B cell (primary cell): ENCODE data around the gene FLVCR1. TPM values are rescaled to one million over a fixed set of nuclear protein-coding genes. Genes with fewer than 3 reads are reported as not detected.
"Not testable (repeated sequence)": the region's sequence is repeated elsewhere in the genome, so short reads cannot be mapped to it uniquely, and the experiment has no call there.

Source experiments
- ATAC-seq: fragments of 200-7000 bp; cut with Tn5 transposase; one replicate; pipeline ENCODE4 v1.10.0; 2021; ENCODE audit warnings: low read depth, mild to moderate bottlenecking, moderate number of reproducible peaks, moderate library complexity
- CTCF ChIA-PET: fragments of 350-600 bp; sonication (Branson Sonifier 250); formaldehyde crosslinking; loops from one replicate; lab custom pipeline; 2021; ENCODE audit warnings: antibody characterized with exemption, inconsistent platforms; lab: Charles Lee
- POLR2A ChIA-PET: fragments of 350-600 bp; sonication (Branson Sonifier 250); formaldehyde crosslinking; loops from one replicate; lab custom pipeline; 2021; ENCODE audit warnings: antibody characterized with exemption; lab: Charles Lee
- DNase-seq: peaks from one replicate; pipeline ENCODE4 v3.0.0; 2013
- H2AFZ ChIP-seq: 2 replicates; pipeline ENCODE4 v1.6.1; 2012; ENCODE audit warnings: mild to moderate bottlenecking, low read depth, low read length; ENCODE audit not compliant: insufficient read depth, poor library complexity, severe bottlenecking
- H3K27ac ChIP-seq, 2 donors: 1 replicate in 1 of 2; 2 replicates in 1 of 2; pipeline ENCODE4 v1.5.1; 2012 to 2013; ENCODE audit warnings: low read length in 2 of 2, mild to moderate bottlenecking in 2 of 2, moderate library complexity in 1 of 2
- H3K27me3 ChIP-seq, 4 experiments: fragments of 200-600 bp in 1 of 4; sonication (generic) in 1 of 4; replicated peaks in 1 of 4; 1 replicate in 2 of 4; 2 replicates in 2 of 4; pipeline versions ENCODE4 v1.6.1 to v1.7.0; 2013 to 2016; ENCODE audit warnings: low read length in 3 of 4, mild to moderate bottlenecking in 2 of 4, mixed read lengths in 1 of 4, moderate library complexity in 1 of 4; ENCODE audit not compliant: insufficient read depth in 4 of 4, control insufficient read depth in 3 of 4; ENCODE audit errors: control extremely low read depth in 1 of 4
- H3K36me3 ChIP-seq, 2 experiments: replicated peaks in 1 of 2; 1 replicate in 1 of 2; 2 replicates in 1 of 2; pipeline versions ENCODE4 v1.6.1 to v1.7.1; 2013; ENCODE audit warnings: low read length in 1 of 2; ENCODE audit not compliant: insufficient read depth in 2 of 2, control insufficient read depth in 1 of 2; ENCODE audit errors: control extremely low read depth in 1 of 2, extremely low read depth in 1 of 2
- H3K4me1 ChIP-seq, 2 donors: fragments of 200-600 bp in 1 of 2; sonication (generic) in 1 of 2; 1 replicate in 1 of 2; 2 replicates in 1 of 2; pipeline versions ENCODE4 v1.5.1 to v1.6.1; 2013 to 2017; ENCODE audit warnings: low read length in 2 of 2; ENCODE audit not compliant: control insufficient read depth in 2 of 2, insufficient read depth in 2 of 2
- H3K4me2 ChIP-seq: replicated peaks from 2 replicates; pipeline ENCODE3; 2012; ENCODE audit warnings: mild to moderate bottlenecking, low read depth, low read length; ENCODE audit not compliant: poor library complexity, severe bottlenecking
- H3K4me3 ChIP-seq, 5 experiments: fragments of 200-600 bp in 1 of 5; sonication (generic) in 1 of 5; 1 replicate in 3 of 5; 2 replicates in 2 of 5; pipeline versions ENCODE4 v1.5.1 to v1.7.0; 2011 to 2016; ENCODE audit warnings: low read length in 4 of 5, mild to moderate bottlenecking in 4 of 5, low read depth in 2 of 5, control low read depth in 1 of 5, moderate library complexity in 1 of 5; ENCODE audit not compliant: insufficient read depth in 1 of 5; ENCODE audit errors: control extremely low read depth in 1 of 5, extremely low read depth in 1 of 5
- H3K79me2 ChIP-seq: fragments of 200-600 bp; sonication (generic); one replicate; pipeline ENCODE4 v1.6.0; 2016; ENCODE audit warnings: low read length; ENCODE audit not compliant: control insufficient read depth, insufficient read depth
- H3K9ac ChIP-seq: fragments of 200-600 bp; sonication (generic); 2 replicates; pipeline ENCODE4 v1.6.1; 2017; ENCODE audit warnings: mild to moderate bottlenecking, low read length, moderate library complexity
- H3K9me3 ChIP-seq, 3 donors: one replicate each; pipeline versions ENCODE4 v1.6.1 to v1.7.1; 2013; ENCODE audit warnings: low read length in 2 of 3; ENCODE audit not compliant: control insufficient read depth in 2 of 3, insufficient read depth in 1 of 3; ENCODE audit errors: control extremely low read depth in 1 of 3
- H4K20me1 ChIP-seq: 2 replicates; pipeline ENCODE4 v1.6.0; 2012; ENCODE audit warnings: mild to moderate bottlenecking, low read length; ENCODE audit not compliant: insufficient read depth, control insufficient read depth, poor library complexity, severe bottlenecking
- H3K27ac Mint-ChIP-seq: one replicate; pipeline ENCODE4 v1.8.0; 2021; ENCODE audit warnings: mixed read lengths
- H3K27me3 Mint-ChIP-seq: one replicate; pipeline ENCODE4 v1.8.0; 2021; ENCODE audit warnings: mixed read lengths
- H3K4me1 Mint-ChIP-seq: one replicate; pipeline ENCODE4 v1.8.0; 2021; ENCODE audit warnings: mixed read lengths
- H3K4me3 Mint-ChIP-seq: one replicate; pipeline ENCODE4 v1.8.0; 2021; ENCODE audit warnings: mixed read lengths
- H3K9me3 Mint-ChIP-seq: one replicate; pipeline ENCODE4 v1.8.0; 2022; ENCODE audit warnings: mixed read lengths; ENCODE audit not compliant: insufficient read depth
- CTCF ChIP-seq: fragments of 200-600 bp; IDR thresholded peaks from one replicate; pipeline ENCODE4 v1.8.0; 2022; ENCODE audit warnings: antibody characterized with exemption, mild to moderate bottlenecking
- EZH2 ChIP-seq: IDR thresholded peaks from 2 replicates; pipeline ENCODE4 v1.6.1; 2012; ENCODE audit warnings: borderline replicate concordance, low read depth, mild to moderate bottlenecking, moderate library complexity, low read length; ENCODE audit not compliant: insufficient read depth, poor library complexity, severe bottlenecking
- WGBS: methylation state at CpG from one replicate; pipeline ENCODE4 v1.1.5; 2013; ENCODE audit warnings: missing lambda C conversion rate; ENCODE audit not compliant: insufficient coverage; 5-methylcytosine and 5-hydroxymethylcytosine counted together
- intact Hi-C: fragments of 100-400 bp; cut with micrococcal nuclease; formaldehyde crosslinking; loops from one replicate; pipeline ENCODE4 v1.10.0; 2022
- polyA plus RNA-seq: library from polyadenylated mRNA; depleted of rRNA; stranded (reverse); fragments of >200 nt; gene quantifications from 2 replicates; pipeline ENCODE4 v1.2.3, GENCODE V29; 2012
- total RNA-seq, 2 donors: library from RNA; stranded (reverse); fragments of 120-200 nt in 1 of 2; gene quantifications; 1 replicate in 1 of 2; 2 replicates in 1 of 2; pipeline versions ENCODE4 v1.2.3 to v1.2.4, GENCODE V29; 2013 to 2022

Gene FLVCR1
- total and polyA plus RNA-seq, 2 donors (not counting 1 experiment from before 2014, with no cell fraction given) = 3.9 to 19.2 TPM

- Mint-ChIP-seq H3K9me3 (no peaks in the 10 kb centered on the region), H3K4me1 (peaks cover under 1% of the 10 kb centered on the region), H3K27ac (no peak overlapping the region), H3K4me3 (no peak overlapping the region), H3K27me3 (no peaks in the 10 kb centered on the region)
- no peak for TF ChIP-seq CTCF
- TF ChIP-seq EZH2 = no peak
- Histone ChIP-seq H3K27ac (no peak overlapping the region), H3K4me2 (no peak overlapping the region), H3K9me3 (no peaks in the 10 kb centered on the region), H4K20me1 (no peaks in the 10 kb centered on the region), H3K9ac (no peak overlapping the region), H3K36me3 (no peaks in the 10 kb centered on the region), H3K27me3 (no peaks in the 10 kb centered on the region), H3K79me2 (no peaks in the 10 kb centered on the region), H3K4me3 (no peak overlapping the region), H3K4me1 (no peaks in the 10 kb centered on the region), H2AFZ (no peak overlapping the region)
- intact Hi-C loops = no loop called here
- DNase-seq (no peak), ATAC-seq (no peak)
- POLR2A ChIA-PET = no interaction called here
- 100% methylated on average over 1 of the region's 5 CpGs for WGBS
- CTCF ChIA-PET = interaction anchor here (0.6 kb wide), 1 partner anchor 95 kb away, joined by 5 read pairs; no protein-coding TSS in a partner anchor
These were observed 19.9 kb upstream of the FLVCR1 start for GRCh38 chr1:212838145-212838544.

- H4K20me1 ChIP-seq, H3K4me1 Mint-ChIP-seq, H3K9me3 Mint-ChIP-seq, H3K27ac ChIP-seq, H3K9ac ChIP-seq, ATAC-seq, H3K79me2 ChIP-seq, H3K27ac Mint-ChIP-seq, POLR2A ChIA-PET, H3K9me3 ChIP-seq, H2AFZ ChIP-seq, H3K4me2 ChIP-seq, H3K4me3 ChIP-seq, H3K4me3 Mint-ChIP-seq, H3K27me3 ChIP-seq, intact Hi-C loops, DNase-seq, CTCF ChIA-PET, H3K4me1 ChIP-seq, H3K27me3 Mint-ChIP-seq, H3K36me3 ChIP-seq: not testable (repeated sequence)
- 100% methylated on average over 1 of the region's 3 CpGs for WGBS
These were observed 13.6 kb upstream of the FLVCR1 start for GRCh38 chr1:212844521-212844920.
